Effector memory CD4-positive, alpha-beta T cell (primary cell): ENCODE measurements around the gene HRAS.

Experiments used
- DNase-seq, 3 donors: peaks; one replicate each; pipeline ENCODE4 v3.0.0-alpha.2; 2020
- H3K27ac ChIP-seq: 2 replicates; pipeline ENCODE4 v1.7.0; 2013; ENCODE audit warnings: mild to moderate bottlenecking, low read length, moderate library complexity; ENCODE audit not compliant: insufficient read depth, poor library complexity, severe bottlenecking
- H3K27me3 ChIP-seq: replicated peaks from 2 replicates; pipeline ENCODE4 v1.7.0; 2013; ENCODE audit warnings: mild to moderate bottlenecking, low read length; ENCODE audit not compliant: insufficient read depth, control insufficient read depth, poor library complexity, severe bottlenecking
- H3K36me3 ChIP-seq: 2 replicates; pipeline ENCODE4 v1.7.0; 2013; ENCODE audit warnings: mild to moderate bottlenecking, low read length, moderate library complexity; ENCODE audit not compliant: control insufficient read depth, insufficient read depth
- H3K4me1 ChIP-seq: 2 replicates; pipeline ENCODE4 v1.7.0; 2013; ENCODE audit warnings: low read length, mild to moderate bottlenecking; ENCODE audit not compliant: control insufficient read depth, insufficient read depth, poor library complexity, severe bottlenecking
- H3K4me3 ChIP-seq: 2 replicates; pipeline ENCODE4 v1.7.0; 2013; ENCODE audit warnings: low read length, low read depth, mild to moderate bottlenecking; ENCODE audit not compliant: insufficient read depth, poor library complexity, severe bottlenecking
- H3K9me3 ChIP-seq: 2 replicates; pipeline ENCODE4 v1.7.0; 2013; ENCODE audit warnings: mild to moderate bottlenecking, low read length, moderate library complexity; ENCODE audit not compliant: control insufficient read depth

The HRAS gene

DNA sequence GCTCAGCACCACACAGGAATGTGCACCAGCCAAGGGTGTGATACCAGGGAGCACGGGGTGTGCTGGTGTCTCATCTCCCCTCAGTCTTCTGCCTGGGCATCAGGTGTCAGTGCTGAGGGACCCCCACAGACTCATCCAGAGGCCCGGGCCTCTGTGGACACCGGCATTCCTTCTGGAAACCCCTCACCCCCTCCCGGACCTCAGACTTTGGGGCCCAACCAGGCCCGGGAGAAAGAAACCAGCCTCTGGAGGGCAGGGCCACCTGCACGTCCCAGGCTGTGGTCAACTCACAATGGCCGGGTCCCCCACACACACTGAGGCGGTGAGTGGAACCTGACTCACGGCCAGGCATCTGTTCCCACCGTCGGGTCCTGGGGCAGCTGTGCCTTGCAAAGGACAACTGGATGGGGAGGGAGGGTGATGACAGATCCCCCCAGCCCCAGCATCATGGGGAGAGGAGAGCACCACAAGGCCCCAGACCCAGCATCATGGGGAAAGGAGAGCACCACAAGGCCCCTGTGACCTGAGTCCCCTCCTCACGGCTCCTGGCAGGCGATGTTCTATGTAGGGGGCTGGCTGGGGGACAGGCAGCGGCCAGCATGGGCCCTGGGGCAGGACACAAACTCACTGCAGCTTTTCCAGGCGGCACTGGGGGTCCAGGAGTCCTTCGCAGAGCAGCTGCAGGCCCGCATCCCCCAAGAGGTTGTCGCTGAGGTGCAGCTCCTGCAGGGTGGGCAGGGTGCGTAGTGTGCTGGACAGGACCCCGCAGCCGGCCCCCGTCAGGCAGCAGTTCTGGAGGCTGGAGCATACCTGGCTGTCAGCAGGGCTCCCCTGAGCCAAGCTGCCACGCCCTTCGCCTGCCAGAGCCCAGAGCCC, 35.9 kb downstream of the HRAS start:
- no peak overlapping the region for H3K27ac ChIP-seq
- H3K4me1 ChIP-seq = peaks cover 11% of the 10 kb centered on the region
- peaks cover 70% of the 10 kb centered on the region for H3K36me3 ChIP-seq
- H3K4me3 ChIP-seq = no peak overlapping the region
- H3K27me3 ChIP-seq = no peaks in the 10 kb centered on the region
- no peaks in the 10 kb centered on the region for H3K9me3 ChIP-seq
- DNase-seq = no peak

DNA sequence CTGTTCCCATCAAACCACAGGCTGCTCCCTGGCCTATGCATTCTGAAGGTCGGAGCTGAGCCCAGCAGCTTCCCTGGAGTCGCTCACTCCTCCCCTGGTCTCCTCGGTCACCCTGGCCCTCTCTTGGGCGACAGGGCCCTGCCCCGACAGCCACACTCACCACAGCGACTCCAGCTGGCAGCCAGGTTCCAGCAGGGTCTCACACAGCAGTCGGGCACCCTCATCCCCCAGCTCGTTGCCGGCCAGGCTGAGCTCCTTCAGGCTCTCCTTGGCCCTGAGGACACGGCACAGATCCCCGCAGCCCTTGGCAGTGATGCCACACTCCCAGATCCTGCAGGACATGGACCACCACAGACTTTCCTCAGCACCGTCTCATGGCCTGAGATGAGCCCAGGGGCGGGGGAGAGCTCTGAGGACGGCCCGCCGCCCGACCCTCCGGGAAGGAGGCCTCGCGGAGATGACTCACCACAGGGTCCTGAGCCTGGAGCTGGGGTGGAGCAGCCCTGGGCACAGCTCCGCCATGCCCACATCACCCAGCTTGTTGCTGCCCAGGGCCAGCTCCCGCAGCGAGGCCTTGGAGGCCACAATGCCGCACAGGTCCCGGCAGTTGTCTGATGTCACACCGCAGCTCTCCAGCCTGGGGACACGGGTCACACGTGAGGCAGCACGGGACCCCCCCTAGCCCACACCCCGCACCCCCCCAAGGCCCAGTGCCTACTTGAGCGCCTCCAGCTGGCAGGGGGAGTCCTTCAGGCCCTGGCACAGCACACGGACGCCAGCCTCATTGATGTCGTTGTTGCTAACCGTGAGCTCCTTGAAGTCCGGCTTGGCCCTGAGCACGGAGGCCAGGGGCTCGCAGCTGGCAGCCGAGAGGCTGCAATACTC, 36.8 kb downstream of the HRAS start:
- Histone ChIP-seq H3K9me3 (no peaks in the 10 kb centered on the region), H3K4me1 (peaks cover 2% of the 10 kb centered on the region), H3K27me3 (no peaks in the 10 kb centered on the region), H3K27ac (no peak overlapping the region), H3K4me3 (no peak overlapping the region), H3K36me3 (peaks cover 74% of the 10 kb centered on the region)
- no peak for DNase-seq

DNA sequence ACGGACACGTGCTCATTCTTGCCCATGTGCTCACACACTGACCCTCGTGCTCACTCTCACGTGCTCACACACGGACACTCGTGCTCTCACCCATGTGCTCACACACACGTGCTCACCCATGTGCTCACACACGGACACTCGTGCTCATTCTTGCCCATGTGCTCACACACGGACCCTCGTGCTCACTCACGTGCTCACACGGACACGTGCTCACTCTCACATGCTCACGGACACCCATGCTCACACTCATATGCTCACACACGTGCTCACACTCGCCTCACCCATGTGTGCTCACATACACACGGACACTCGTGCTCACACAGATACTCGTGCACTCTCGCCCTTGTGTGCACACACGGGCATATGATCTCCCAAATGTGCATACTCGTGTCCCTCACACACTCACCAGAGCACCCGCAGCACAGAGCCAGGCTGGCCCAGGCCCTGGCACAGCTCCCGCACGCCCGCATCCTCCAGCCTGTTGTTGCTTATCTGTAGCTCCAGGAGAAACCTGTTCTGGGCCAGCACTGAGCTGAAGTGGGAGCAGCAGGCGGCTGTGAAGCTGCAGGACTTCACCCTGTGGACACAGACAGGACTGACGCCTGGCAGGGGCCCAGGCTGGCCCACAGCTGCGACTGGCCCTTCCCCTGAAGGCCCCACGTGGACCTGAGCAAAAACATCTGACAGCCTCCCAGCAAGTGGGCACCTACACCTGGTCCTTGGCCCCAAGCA, 37.6 kb downstream of the HRAS start:
- Histone ChIP-seq H3K27ac (no peak overlapping the region), H3K9me3 (no peaks in the 10 kb centered on the region), H3K4me3 (no peak overlapping the region), H3K4me1 (no peaks in the 10 kb centered on the region), H3K27me3 (no peaks in the 10 kb centered on the region), H3K36me3 (peaks cover 74% of the 10 kb centered on the region)
- DNase-seq = no peak

DNA sequence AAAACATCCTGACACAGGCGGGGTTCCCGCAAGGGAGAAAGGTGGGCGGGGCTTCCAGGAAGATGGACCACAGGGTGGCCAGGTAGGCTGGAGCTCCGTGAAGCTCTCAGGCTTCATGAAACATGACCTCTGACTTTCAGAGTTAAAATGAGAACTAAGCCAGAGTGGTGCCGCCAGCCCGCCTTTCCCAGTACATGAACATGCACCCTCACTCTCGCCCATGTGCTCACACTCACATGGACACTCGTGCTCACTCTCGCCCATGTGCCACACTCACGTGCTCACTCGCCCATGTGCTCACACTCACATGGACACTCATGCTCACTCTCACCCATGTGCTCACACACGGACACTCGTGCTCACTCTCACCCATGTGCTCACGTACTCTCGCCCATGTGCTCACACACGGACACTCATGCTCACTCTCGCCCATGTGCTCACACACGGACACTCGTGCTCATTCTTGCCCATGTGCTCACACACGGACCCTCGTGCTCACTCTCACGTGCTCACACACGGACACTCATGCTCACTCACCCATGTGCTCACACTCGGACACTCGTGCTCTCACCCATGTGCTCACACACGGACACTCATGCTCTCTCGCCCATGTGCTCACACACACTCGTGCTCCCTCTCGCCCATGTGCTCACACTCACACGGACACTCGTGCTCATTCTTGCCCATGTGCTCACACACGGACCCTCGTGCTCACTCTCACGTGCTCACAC, 38.4 kb downstream of the HRAS start:
- Histone ChIP-seq H3K36me3 (peaks cover 74% of the 10 kb centered on the region), H3K27ac (no peak overlapping the region)

DNA sequence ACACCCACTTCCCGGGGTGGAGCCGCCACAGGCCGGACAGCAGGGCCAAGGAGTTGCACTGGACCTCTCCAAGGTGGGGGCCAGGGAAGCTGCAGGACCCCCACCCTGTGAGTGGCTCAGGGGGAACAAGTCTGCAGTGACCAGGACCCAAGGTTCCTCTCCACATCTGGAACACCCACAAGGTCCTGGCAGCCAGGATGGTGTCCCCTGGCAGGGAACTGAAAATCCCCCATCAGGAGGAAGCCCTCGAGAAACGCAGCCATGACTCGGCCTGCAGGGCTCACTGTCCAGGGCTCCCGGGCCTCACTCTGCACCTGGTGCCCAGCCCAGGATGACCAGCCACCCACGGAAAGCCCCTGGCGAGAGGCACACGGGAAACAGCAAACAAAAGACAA, 39.8 kb downstream of the HRAS start:
- Histone ChIP-seq H3K9me3 (no peaks in the 10 kb centered on the region), H3K4me1 (no peaks in the 10 kb centered on the region), H3K36me3 (peaks cover 60% of the 10 kb centered on the region), H3K4me3 (no peak overlapping the region), H3K27ac (no peak overlapping the region), H3K27me3 (no peaks in the 10 kb centered on the region)
- DNase-seq = no peak

More for the DNA sequence above, 38.4 kb downstream of the HRAS start:
- H3K27me3 ChIP-seq = no peaks in the 10 kb centered on the region
- no peaks in the 10 kb centered on the region for H3K4me1 ChIP-seq
- H3K4me3 ChIP-seq = no peak overlapping the region
- H3K9me3 ChIP-seq = no peaks in the 10 kb centered on the region
- DNase-seq = no peak

DNA sequence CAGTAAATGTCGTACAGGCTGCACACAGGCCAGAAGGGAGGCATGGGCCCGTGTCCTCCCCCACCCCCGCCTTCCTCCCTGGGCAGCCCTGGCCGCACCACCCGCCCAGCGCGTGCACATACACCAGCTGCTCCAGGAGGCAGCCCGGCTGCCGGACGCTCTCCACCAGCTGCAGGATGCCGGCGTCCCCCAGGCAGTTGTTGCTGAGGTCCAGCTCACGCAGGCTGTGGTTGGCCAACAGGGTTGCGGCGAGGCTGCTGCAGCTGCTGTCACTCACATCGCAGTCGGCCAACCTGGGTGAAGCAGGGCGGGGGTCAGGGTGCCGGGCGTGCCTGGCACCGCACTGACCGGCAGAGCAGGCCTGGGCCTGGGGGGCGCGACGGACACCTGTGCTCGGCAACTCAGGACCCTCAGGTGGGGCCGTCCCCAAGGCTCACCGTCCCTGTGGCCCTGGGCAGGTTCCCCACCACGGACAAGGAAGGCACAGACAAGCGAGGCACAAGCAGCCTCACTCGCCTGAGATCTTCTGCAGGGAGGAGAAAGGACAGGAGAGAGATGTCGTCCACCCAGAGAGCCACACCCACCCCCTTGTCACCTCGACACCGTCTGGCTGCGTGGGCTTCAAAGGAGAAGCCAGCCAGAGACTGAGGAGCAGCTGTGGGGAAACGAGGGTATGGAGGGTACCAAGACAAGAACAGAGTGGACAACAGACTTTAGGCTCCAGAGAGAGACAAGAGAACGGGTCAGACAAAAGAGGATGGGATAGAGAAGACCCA, 40.4 kb downstream of the HRAS start:
- no peak overlapping the region for H3K27ac ChIP-seq
- H3K27me3 ChIP-seq = no peaks in the 10 kb centered on the region
- no peaks in the 10 kb centered on the region for H3K4me1 ChIP-seq
- peaks cover 54% of the 10 kb centered on the region for H3K36me3 ChIP-seq
- no peak overlapping the region for H3K4me3 ChIP-seq
- DNase-seq = no peak
- H3K9me3 ChIP-seq = no peaks in the 10 kb centered on the region

DNA sequence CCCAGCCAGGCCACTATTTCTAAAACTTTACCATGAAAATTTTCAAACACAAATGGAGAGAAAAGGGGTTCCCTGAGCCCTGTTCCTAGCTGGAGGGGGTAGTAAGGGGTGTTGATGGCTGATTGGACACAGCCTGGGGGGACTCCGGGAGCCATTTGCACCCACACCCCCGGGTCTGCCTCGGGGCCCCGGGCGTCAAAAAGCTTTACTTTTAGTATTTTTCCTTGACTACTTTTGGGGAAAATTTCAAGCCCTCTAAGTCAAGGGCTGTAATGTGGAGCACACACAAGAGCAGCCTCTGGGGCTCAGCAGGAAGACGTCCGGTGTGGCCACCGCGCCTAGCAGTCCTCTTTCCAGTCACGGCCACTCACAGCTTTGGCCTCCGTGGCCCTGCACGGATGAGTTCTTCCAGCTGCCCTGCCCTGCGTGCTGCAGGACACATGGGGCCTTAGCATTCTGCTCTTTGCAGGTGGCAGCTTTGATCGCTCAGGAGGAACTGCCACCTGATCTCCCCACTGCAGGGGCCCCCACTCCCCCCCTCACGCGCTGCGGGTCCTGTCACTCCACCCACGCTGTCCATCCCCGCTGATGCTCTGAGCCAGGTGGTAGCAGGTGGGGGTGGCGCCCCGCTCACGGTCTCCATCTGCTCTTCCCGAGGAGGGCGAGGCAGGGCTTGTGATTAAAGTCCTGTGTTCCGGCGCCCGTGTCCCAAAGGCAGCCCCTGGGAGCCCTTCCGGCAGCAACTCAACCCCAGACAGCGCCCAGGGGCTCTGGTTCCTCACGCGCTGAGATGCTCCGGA, 42.7 kb downstream of the HRAS start:
- no peak for DNase-seq
- Histone ChIP-seq H3K4me1 (no peaks in the 10 kb centered on the region), H3K36me3 (peaks cover 31% of the 10 kb centered on the region), H3K27me3 (no peaks in the 10 kb centered on the region), H3K9me3 (no peaks in the 10 kb centered on the region), H3K27ac (no peak overlapping the region), H3K4me3 (no peak overlapping the region)

DNA sequence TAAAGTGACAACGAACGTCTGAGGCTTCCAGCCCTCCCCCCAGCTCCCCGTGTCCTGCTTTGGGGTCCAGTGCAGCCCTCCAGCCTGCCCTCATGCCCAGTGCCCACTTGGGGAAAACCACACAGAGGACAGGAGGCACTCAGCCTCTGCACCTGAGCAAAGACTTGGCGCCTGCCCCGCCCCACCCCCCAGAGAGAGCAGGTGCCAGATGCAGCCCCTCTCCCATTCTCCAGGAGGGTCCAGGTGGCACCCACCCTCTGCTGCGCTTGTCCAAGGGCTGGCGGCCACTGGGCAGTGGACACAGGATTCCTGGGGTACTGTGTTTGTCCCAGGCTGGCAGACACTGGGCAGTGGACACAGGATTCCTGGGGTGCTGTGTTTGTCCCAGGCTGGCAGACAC, 44.0 kb downstream of the HRAS start:
- Histone ChIP-seq H3K27ac (no peak overlapping the region), H3K4me1 (no peaks in the 10 kb centered on the region), H3K4me3 (no peak overlapping the region), H3K27me3 (no peaks in the 10 kb centered on the region), H3K9me3 (no peaks in the 10 kb centered on the region), H3K36me3 (peaks cover 18% of the 10 kb centered on the region)
- DNase-seq = no peak
